Astrocyte (in vitro differentiated cells and primary cell): ENCODE measurements around the gene TRIM44. TPM values are rescaled to one million over a fixed set of nuclear protein-coding genes. Genes with fewer than 3 reads are reported as not detected.
"Not testable (repeated sequence)": the region's sequence is repeated elsewhere in the genome, so short reads cannot be mapped to it uniquely, and the experiment has no call there.

Source experiments
- DNase-seq: peaks from one replicate; pipeline ENCODE4 v3.0.0-alpha.2; 2010; ENCODE audit warnings: low read depth
- FAIRE-seq: peaks from 2 replicates; lab custom pipeline; 2011; peaks lifted over from hg19 to GRCh38; lab: Jason Lieb, UNC
- H2AFZ ChIP-seq: 2 replicates; pipeline ENCODE4 v1.6.0; 2012; ENCODE audit warnings: low read depth, low read length, inconsistent platforms
- H3K27ac ChIP-seq: 2 replicates; pipeline ENCODE4 v1.5.1; 2011; ENCODE audit warnings: low read depth, low read length, inconsistent platforms
- H3K27me3 ChIP-seq: 2 replicates; pipeline ENCODE4 v1.6.0; 2011; ENCODE audit warnings: low read length, inconsistent platforms; ENCODE audit not compliant: insufficient read depth
- H3K36me3 ChIP-seq: 2 replicates; pipeline ENCODE4 v1.5.1; 2011; ENCODE audit warnings: low read length, inconsistent platforms; ENCODE audit not compliant: insufficient read depth
- H3K4me1 ChIP-seq: 2 replicates; pipeline ENCODE4 v1.5.1; 2011; ENCODE audit warnings: low read length, inconsistent platforms; ENCODE audit not compliant: insufficient read depth
- H3K4me2 ChIP-seq: 2 replicates; pipeline ENCODE4 v1.6.0; 2012; ENCODE audit warnings: low read length, inconsistent platforms
- H3K4me3 ChIP-seq: 2 replicates; pipeline ENCODE4 v1.5.1; 2011; ENCODE audit warnings: low read depth, mild to moderate bottlenecking, low read length, inconsistent platforms; ENCODE audit not compliant: insufficient read depth
- H3K79me2 ChIP-seq: 2 replicates; pipeline ENCODE4 v1.6.0; 2012; ENCODE audit warnings: mild to moderate bottlenecking, low read length, inconsistent platforms; ENCODE audit not compliant: insufficient read depth
- H3K9ac ChIP-seq: 2 replicates; pipeline ENCODE4 v1.6.0; 2012; ENCODE audit warnings: mild to moderate bottlenecking, low read length, inconsistent platforms
- H3K9me3 ChIP-seq: 2 replicates; pipeline ENCODE4 v1.5.1; 2012; ENCODE audit warnings: low read depth, mild to moderate bottlenecking, low read length, inconsistent platforms; ENCODE audit not compliant: insufficient read depth
- H4K20me1 ChIP-seq: 2 replicates; pipeline ENCODE4 v1.6.0; 2012; ENCODE audit warnings: low read length, inconsistent platforms; ENCODE audit not compliant: insufficient read depth
- H3K27ac Mint-ChIP-seq: one replicate; pipeline ENCODE4 v1.8.0; 2021; ENCODE audit warnings: mild to moderate bottlenecking, mixed read lengths; ENCODE audit not compliant: unreplicated experiment
- H3K27me3 Mint-ChIP-seq: one replicate; pipeline ENCODE4 v1.8.0; 2021; ENCODE audit warnings: low read depth, mixed read lengths; ENCODE audit not compliant: unreplicated experiment
- H3K36me3 Mint-ChIP-seq: one replicate; pipeline ENCODE4 v1.8.0; 2021; ENCODE audit warnings: low read depth, mixed read lengths; ENCODE audit not compliant: unreplicated experiment
- H3K4me1 Mint-ChIP-seq: one replicate; pipeline ENCODE4 v1.8.0; 2021; ENCODE audit warnings: low read depth, mixed read lengths; ENCODE audit not compliant: unreplicated experiment
- H3K4me3 Mint-ChIP-seq: one replicate; pipeline ENCODE4 v1.8.0; 2021; ENCODE audit warnings: mild to moderate bottlenecking, moderate library complexity, mixed read lengths; ENCODE audit not compliant: unreplicated experiment
- H3K9me3 Mint-ChIP-seq: one replicate; pipeline ENCODE4 v1.8.0; 2021; ENCODE audit warnings: mild to moderate bottlenecking, mixed read lengths; ENCODE audit not compliant: unreplicated experiment
- EZH2 ChIP-seq: IDR thresholded peaks from 2 replicates; pipeline ENCODE4 v1.6.1; 2012; ENCODE audit warnings: mild to moderate bottlenecking, low read length, inconsistent platforms; ENCODE audit not compliant: insufficient read depth
- total RNA-seq: library from RNA; stranded (reverse); gene quantifications from 2 replicates; pipeline ENCODE4 v1.2.1, GENCODE V29; 2021
- TF ChIP-seq, protein P1 (sequence below): IDR thresholded peaks from 2 replicates; pipeline ENCODE4 v1.5.1; 2011; ENCODE audit warnings: low read depth, mild to moderate bottlenecking, inconsistent platforms, low read length, moderate library complexity; ENCODE audit not compliant: insufficient read depth

TRIM44 gene
- total RNA-seq, 1 donor from 2014 or later: 61.0 TPM

DNA sequence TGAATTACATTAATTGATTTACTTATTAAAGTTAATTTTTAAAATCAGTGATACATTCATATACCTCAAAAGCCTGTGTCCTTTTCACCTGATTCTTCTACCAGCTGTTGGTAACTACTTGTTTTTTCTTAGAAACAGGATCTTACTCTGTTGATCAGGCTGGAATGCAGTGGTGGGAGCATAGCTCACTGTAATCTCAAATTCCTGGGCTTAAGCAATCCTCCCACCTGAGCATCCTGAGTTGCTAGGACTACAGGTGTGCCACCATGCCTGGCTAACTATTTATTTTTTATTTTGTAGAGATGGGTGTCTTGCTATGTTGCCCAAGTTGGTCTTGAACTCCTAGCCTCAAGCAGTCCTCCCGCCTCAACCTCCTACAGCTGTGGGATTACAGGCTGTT is 4.7 kb downstream of the TRIM44 start:
- TF ChIP-seq, protein P1, sequence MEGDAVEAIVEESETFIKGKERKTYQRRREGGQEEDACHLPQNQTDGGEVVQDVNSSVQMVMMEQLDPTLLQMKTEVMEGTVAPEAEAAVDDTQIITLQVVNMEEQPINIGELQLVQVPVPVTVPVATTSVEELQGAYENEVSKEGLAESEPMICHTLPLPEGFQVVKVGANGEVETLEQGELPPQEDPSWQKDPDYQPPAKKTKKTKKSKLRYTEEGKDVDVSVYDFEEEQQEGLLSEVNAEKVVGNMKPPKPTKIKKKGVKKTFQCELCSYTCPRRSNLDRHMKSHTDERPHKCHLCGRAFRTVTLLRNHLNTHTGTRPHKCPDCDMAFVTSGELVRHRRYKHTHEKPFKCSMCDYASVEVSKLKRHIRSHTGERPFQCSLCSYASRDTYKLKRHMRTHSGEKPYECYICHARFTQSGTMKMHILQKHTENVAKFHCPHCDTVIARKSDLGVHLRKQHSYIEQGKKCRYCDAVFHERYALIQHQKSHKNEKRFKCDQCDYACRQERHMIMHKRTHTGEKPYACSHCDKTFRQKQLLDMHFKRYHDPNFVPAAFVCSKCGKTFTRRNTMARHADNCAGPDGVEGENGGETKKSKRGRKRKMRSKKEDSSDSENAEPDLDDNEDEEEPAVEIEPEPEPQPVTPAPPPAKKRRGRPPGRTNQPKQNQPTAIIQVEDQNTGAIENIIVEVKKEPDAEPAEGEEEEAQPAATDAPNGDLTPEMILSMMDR: no peak
- TF ChIP-seq EZH2: no peak
- Histone ChIP-seq H3K36me3 (no peaks in the 10 kb centered on the region), H3K4me3 (no peak overlapping the region), H4K20me1 (peaks cover 39% of the 10 kb centered on the region), H3K27ac (no peak overlapping the region), H3K4me2 (no peak overlapping the region), H2AFZ (no peak overlapping the region), H3K4me1 (peaks cover 14% of the 10 kb centered on the region), H3K9ac (no peak overlapping the region), H3K27me3 (no peaks in the 10 kb centered on the region), H3K9me3 (peaks cover 11% of the 10 kb centered on the region), H3K79me2 (peaks cover 95% of the 10 kb centered on the region)
- FAIRE-seq (no peak), DNase-seq (no peak)
- peaks cover 21% of the 10 kb centered on the region for H3K9me3 Mint-ChIP-seq
- peaks cover 22% of the 10 kb centered on the region for H3K36me3 Mint-ChIP-seq
- H3K4me1 Mint-ChIP-seq: peaks cover 22% of the 10 kb centered on the region
- H3K27me3 Mint-ChIP-seq: no peaks in the 10 kb centered on the region
- no peak overlapping the region for H3K27ac Mint-ChIP-seq
- no peak overlapping the region for H3K4me3 Mint-ChIP-seq

DNA sequence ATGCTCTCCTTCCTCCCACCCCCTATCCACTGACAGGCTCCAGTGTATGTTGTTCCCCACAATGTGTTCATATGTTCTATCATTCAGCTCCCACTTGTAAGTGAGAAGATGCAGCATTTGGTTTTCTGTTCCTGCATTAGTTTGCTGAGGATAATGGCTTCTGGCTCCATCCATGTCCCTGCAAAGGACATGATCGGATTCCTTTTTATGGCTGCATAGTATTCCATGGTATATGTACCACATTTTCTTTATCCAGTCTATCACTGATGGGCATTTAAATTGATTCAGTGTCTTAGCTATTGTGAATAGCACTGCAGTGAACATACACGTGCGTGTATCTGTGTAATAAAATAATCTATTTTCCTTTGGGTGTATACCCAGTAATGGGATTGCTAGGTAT is 5.8 kb downstream of the TRIM44 start:
- H3K79me2 ChIP-seq: peaks cover 99% of the 10 kb centered on the region

DNA sequence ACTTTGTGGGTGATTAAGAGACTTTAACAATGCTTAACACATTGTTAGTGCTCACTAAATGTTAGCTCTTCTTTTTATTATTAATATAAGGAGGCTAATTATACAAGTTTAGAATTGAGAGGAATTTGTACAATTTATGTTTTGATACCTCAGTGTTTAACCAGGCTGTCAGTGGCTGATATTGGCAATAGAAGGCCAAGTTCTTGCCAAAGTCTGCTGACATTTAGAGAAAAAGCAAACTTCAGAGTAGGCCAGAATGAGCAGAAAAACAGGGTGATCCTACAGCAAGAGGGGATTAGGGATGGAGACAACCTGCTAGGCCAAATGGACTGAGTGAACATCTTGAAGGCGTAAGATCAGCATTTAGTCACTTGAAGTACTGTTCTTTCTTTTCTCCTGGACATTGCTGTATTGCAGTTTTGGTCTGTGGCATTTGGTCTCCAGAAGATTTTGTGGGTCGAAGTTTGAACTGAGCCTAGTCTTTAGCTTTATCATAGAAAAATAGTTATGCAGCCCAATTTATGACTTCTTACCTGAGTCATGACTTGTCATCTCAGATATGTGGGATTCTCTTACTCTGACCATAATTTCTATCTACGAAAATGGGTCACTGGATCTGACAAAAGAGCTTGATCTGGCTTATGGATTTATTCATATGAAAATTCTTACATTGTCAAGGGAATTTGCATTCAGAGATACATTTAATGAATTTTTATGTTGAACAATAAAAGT is 9.0 kb downstream of the TRIM44 start:
- H3K4me3 Mint-ChIP-seq: no peak overlapping the region
- FAIRE-seq (no peak), DNase-seq (no peak)
- Histone ChIP-seq H3K27me3 (no peaks in the 10 kb centered on the region), H3K4me1 (no peaks in the 10 kb centered on the region), H3K27ac (no peak overlapping the region), H3K79me2 (peaks cover 97% of the 10 kb centered on the region), H2AFZ (no peak overlapping the region), H4K20me1 (peaks cover 80% of the 10 kb centered on the region), H3K4me2 (no peak overlapping the region), H3K36me3 (no peaks in the 10 kb centered on the region), H3K4me3 (no peak overlapping the region), H3K9ac (no peak overlapping the region), H3K9me3 (no peaks in the 10 kb centered on the region)
- H3K9me3 Mint-ChIP-seq: no peaks in the 10 kb centered on the region
- peaks cover 10% of the 10 kb centered on the region for H3K36me3 Mint-ChIP-seq
- TF ChIP-seq, protein P1: no peak
- TF ChIP-seq EZH2: no peak
- H3K4me1 Mint-ChIP-seq: peaks cover 12% of the 10 kb centered on the region
- H3K27ac Mint-ChIP-seq: no peak overlapping the region
- no peaks in the 10 kb centered on the region for H3K27me3 Mint-ChIP-seq

More for the DNA sequence above, 5.8 kb downstream of the TRIM44 start:
- H3K4me3 Mint-ChIP-seq, H3K4me3 ChIP-seq, H3K4me2 ChIP-seq, H3K27ac ChIP-seq, DNase-seq, H3K36me3 ChIP-seq, FAIRE-seq, H3K4me1 ChIP-seq, H3K27ac Mint-ChIP-seq, H3K27me3 Mint-ChIP-seq, H3K27me3 ChIP-seq, H3K9me3 ChIP-seq, H3K9ac ChIP-seq, H2AFZ ChIP-seq: not testable (repeated sequence)
- H4K20me1 ChIP-seq: peaks cover 50% of the 10 kb centered on the region
- Mint-ChIP-seq H3K36me3 (peaks cover 22% of the 10 kb centered on the region), H3K9me3 (peaks cover 16% of the 10 kb centered on the region), H3K4me1 (peaks cover 21% of the 10 kb centered on the region)
